Endothelial cell of umbilical vein (primary cell): ENCODE measurements around the gene CEBPZOS. TPM values are rescaled to one million over a fixed set of nuclear protein-coding genes. Genes with fewer than 3 reads are reported as not detected.
A peak's percentile ranks its signal among the peaks of the same experiment; 100 is the strongest.

Experiments used
- BruUV-seq: library from RNA; stranded (reverse); fragments of 400-500 nt; replicated peaks from 2 replicates; lab custom pipeline; 2021; lab: Mats Ljungman, UMichigan
- CTCF ChIA-PET: fragments of 300-600, 350-600 bp; sonication (Branson Sonifier 250); formaldehyde crosslinking; loops from one replicate; lab custom pipeline; 2021; ENCODE audit warnings: antibody characterized with exemption, inconsistent platforms; lab: Charles Lee
- POLR2A ChIA-PET: fragments of 300-600, 350-600 bp; sonication (Branson Sonifier 250); formaldehyde crosslinking; loops from one replicate; lab custom pipeline; 2021; ENCODE audit warnings: antibody characterized with exemption, inconsistent platforms; lab: Charles Lee
- DNase-seq: peaks from one replicate; pipeline ENCODE4 v3.0.0-alpha.2; 2011; ENCODE audit warnings: low read depth, low spot score
- FAIRE-seq: peaks from 2 replicates; lab custom pipeline; 2011; peaks lifted over from hg19 to GRCh38; lab: Jason Lieb, UNC
- H2AFZ ChIP-seq: 2 replicates; pipeline ENCODE4 v1.6.0; 2012; ENCODE audit warnings: low read depth, low read length, control low read depth, inconsistent platforms
- H3K27ac ChIP-seq: 2 replicates; pipeline ENCODE4 v1.5.1; 2011; ENCODE audit warnings: low read depth, mild to moderate bottlenecking, control low read depth, low read length, moderate library complexity; ENCODE audit not compliant: insufficient read depth
- H3K27me3 ChIP-seq, 2 experiments: 2 replicates each; pipeline versions ENCODE4 v1.6.0 to v1.6.1; 2011; ENCODE audit warnings: low read length in 2 of 2, mixed read lengths in 1 of 2; ENCODE audit not compliant: control insufficient read depth in 2 of 2, insufficient read depth in 2 of 2
- H3K36me3 ChIP-seq, 2 experiments: 2 replicates in 1 of 2; 3 replicates in 1 of 2; pipeline ENCODE4 v1.5.1; 2011; ENCODE audit warnings: low read length in 2 of 2, mild to moderate bottlenecking in 1 of 2, moderate library complexity in 1 of 2; ENCODE audit not compliant: control insufficient read depth in 2 of 2, insufficient read depth in 2 of 2; ENCODE audit errors: extremely low read depth in 1 of 2
- H3K4me1 ChIP-seq: 3 replicates; pipeline ENCODE4 v1.5.1; 2011; ENCODE audit warnings: mild to moderate bottlenecking, low read length; ENCODE audit not compliant: control insufficient read depth, insufficient read depth; ENCODE audit errors: extremely low read depth
- H3K4me2 ChIP-seq: 2 replicates; pipeline ENCODE4 v1.6.1; 2011; ENCODE audit warnings: low read length, control low read depth, mixed read lengths; ENCODE audit not compliant: insufficient read depth
- H3K4me3 ChIP-seq, 3 experiments: fragments of 200-600 bp in 1 of 3; sonication (generic), shearing (Covaris generic) in 1 of 3; replicated peaks in 1 of 3; 2 replicates each; pipeline ENCODE4 v1.5.1; 2011 to 2016; ENCODE audit warnings: control low read depth in 3 of 3, low read length in 3 of 3, mild to moderate bottlenecking in 2 of 3, inconsistent platforms in 1 of 3, low read depth in 1 of 3, moderate library complexity in 1 of 3; ENCODE audit not compliant: insufficient read depth in 1 of 3
- H3K79me2 ChIP-seq: 2 replicates; pipeline ENCODE4 v1.6.0; 2012; ENCODE audit warnings: low read length, inconsistent platforms; ENCODE audit not compliant: control insufficient read depth, insufficient read depth
- H3K9ac ChIP-seq: replicated peaks from 2 replicates; pipeline ENCODE3; 2011; ENCODE audit warnings: low read length, control low read depth; ENCODE audit not compliant: insufficient read depth; ENCODE audit errors: extremely low read depth
- H3K9me1 ChIP-seq: replicated peaks from 3 replicates; pipeline ENCODE4 v1.6.0; 2011; ENCODE audit warnings: mild to moderate bottlenecking, low read length; ENCODE audit not compliant: control insufficient read depth, insufficient read depth; ENCODE audit errors: extremely low read depth
- H3K9me3 ChIP-seq: replicated peaks from 2 replicates; pipeline ENCODE4 v1.5.1; 2012; ENCODE audit warnings: low read length, inconsistent platforms; ENCODE audit not compliant: control insufficient read depth, insufficient read depth
- H4K20me1 ChIP-seq: replicated peaks from 2 replicates; pipeline ENCODE3; 2011; ENCODE audit warnings: mild to moderate bottlenecking, low read length; ENCODE audit not compliant: control insufficient read depth, insufficient read depth; ENCODE audit errors: extremely low read depth
- EZH2 ChIP-seq: IDR thresholded peaks from 2 replicates; pipeline ENCODE4 v1.6.1; 2012; ENCODE audit warnings: borderline replicate concordance, low read depth, mild to moderate bottlenecking, moderate library complexity, low read length, inconsistent platforms; ENCODE audit not compliant: severe bottlenecking
- FOS ChIP-seq: IDR thresholded peaks from 2 replicates; pipeline ENCODE4 v1.6.1; 2011; ENCODE audit warnings: mild to moderate bottlenecking, low read length, moderate library complexity, borderline replicate concordance; ENCODE audit not compliant: insufficient read depth
- JUN ChIP-seq: IDR thresholded peaks from 2 replicates; pipeline ENCODE4 v1.6.1; 2011; ENCODE audit warnings: borderline replicate concordance, low read depth; ENCODE audit not compliant: insufficient read length, insufficient read depth
- MAX ChIP-seq: IDR thresholded peaks from 2 replicates; pipeline ENCODE4 v1.6.1; 2011; ENCODE audit not compliant: insufficient read depth, insufficient read length
- MYC ChIP-seq: IDR thresholded peaks from one replicate; pipeline ENCODE4 v1.6.1; 2011; ENCODE audit warnings: mild to moderate bottlenecking, low read depth, low read length
- dilution Hi-C: fragments of 300-500 bp; cut with MboI; formaldehyde crosslinking; loops from one replicate; pipeline ENCODE4 v1.15.0; 2019; ENCODE audit warnings: low sequenced_read_pairs; ENCODE audit not compliant: extremely low pct_ligation_motif_present
- intact Hi-C: fragments of 100-400 bp; cut with micrococcal nuclease; formaldehyde crosslinking; loops from one replicate; pipeline ENCODE4 v1.10.0; 2022
- polyA plus RNA-seq, 4 experiments: library from polyadenylated mRNA; depleted of rRNA in 3 of 4; stranded (reverse) in 3 of 4; unstranded in 1 of 4; fragments of >200 nt; gene quantifications; 2 replicates each; pipeline versions ENCODE4 v1.2.1 to v1.2.3, GENCODE V29; 2011 to 2012; ENCODE audit warnings: missing spikeins in 1 of 4
- total RNA-seq: library from RNA; stranded (reverse); gene quantifications from 2 replicates; pipeline ENCODE4 v1.2.3, GENCODE V29; 2021

CEBPZOS gene
- total and polyA plus RNA-seq, 2 donors (not counting 3 experiments of a cell fraction or from before 2014, with no cell fraction given): 29.1 to 36.3 TPM

DNA sequence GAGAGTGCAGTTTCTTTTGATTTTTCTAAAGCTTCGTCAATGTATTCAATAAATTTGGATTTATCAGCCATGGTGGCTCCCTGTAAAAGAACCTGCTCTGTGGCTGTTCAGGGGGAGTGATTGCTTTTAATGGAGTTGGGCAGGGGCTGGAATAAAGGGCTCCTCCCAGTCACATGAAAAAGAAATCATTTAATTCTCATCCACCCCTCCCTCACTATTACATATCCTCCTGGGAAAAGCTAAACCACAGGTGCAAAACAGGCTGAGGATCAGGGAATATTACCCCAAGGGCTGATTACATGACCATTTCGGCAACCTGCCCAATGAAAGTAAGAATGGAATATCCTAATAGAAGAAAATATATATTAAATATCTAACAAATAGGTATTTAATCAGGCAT is 7.7 kb upstream of the CEBPZOS start, which contains the start of gene SULT6B1:
TSS of gene SULT6B1 (minus strand) at position 101 of the 400 bp plus-strand sequence. CDS start at position 71, 30 bp downstream.
- intact Hi-C loops: no loop called here
- H3K4me2 ChIP-seq: no peak within 1 kb of the TSS
- ChIA-PET POLR2A (no interaction called here), CTCF (no interaction called here)
- dilution Hi-C loops: no loop called here
- no peaks in the 10 kb centered on the region for H3K9me3 ChIP-seq
- peaks cover 6% of the 10 kb centered on the region for H3K4me1 ChIP-seq
- H2AFZ ChIP-seq: no peak within 1 kb of the TSS
- no peak within 1 kb of the TSS for H3K9ac ChIP-seq
- TF ChIP-seq EZH2: no peak
- DNase-seq (no peak), FAIRE-seq (no peak)
- H3K27me3 ChIP-seq: peaks cover 0 to 4% of the 10 kb centered on the region in 2 experiments
- H3K9me1 ChIP-seq: no peaks in the 10 kb centered on the region
- no peaks in the 10 kb centered on the region for H3K36me3 ChIP-seq
- H3K4me3 ChIP-seq: no peak within 1 kb of the TSS
- H4K20me1 ChIP-seq: no peaks in the 10 kb centered on the region
- no peaks in the 10 kb centered on the region for H3K79me2 ChIP-seq
- no peak within 1 kb of the TSS for H3K27ac ChIP-seq
- no TSS peak for BruUV-seq

DNA sequence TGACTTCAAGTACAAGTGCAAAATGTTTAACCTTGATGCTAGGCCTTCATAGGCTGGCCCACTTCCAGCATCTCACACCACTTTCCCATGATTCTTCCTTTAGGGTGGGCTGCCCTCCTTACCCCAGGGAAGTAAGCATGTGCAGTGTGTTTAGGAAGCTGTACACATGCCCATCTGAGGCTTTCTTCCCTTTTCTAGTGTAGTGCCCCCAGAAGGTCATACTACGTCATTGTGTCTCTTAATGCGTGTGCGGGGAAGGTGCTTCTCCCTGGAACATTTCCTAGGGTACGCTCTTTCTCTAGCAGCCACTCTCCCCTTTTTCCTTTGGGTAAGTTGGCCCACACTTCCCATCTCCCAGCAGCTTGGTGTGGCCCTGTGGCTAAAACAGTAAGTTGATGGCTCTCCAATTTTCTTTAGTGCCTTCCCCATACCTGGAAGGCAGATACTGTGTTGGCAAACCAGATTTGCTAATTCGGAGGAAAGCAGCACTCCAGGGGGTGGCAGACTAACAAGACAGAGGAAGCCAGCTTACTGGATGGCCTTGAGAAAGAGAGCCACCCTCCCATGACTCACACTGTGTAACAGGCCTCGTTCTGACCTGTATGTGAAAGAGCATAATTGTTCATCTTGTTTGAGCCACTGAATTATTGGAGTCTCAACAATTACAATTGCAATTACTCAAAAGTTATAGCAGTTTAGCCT is 6.7 kb upstream of the CEBPZOS start:
- ChIA-PET POLR2A (no interaction called here), CTCF (interaction anchor here (0.7 to 1.2 kb wide), 3 partner anchors 8 to 20 kb away, joined by 3 to 5 read pairs (median 3); no protein-coding TSS in a partner anchor)
- H3K79me2 ChIP-seq: no peaks in the 10 kb centered on the region
- H3K4me3 ChIP-seq: no peak overlapping the region
- dilution Hi-C loops (no loop called here), intact Hi-C loops (no loop called here)
- H3K4me2 ChIP-seq: no peak overlapping the region
- no peak overlapping the region for H3K27ac ChIP-seq
- peak overlapping the region; percentile 2 for H2AFZ ChIP-seq
- H3K4me1 ChIP-seq: peaks cover 6% of the 10 kb centered on the region
- H3K27me3 ChIP-seq: peaks cover 0 to 4% of the 10 kb centered on the region in 2 experiments
- no peak overlapping the region for H3K9ac ChIP-seq
- FAIRE-seq (peak; percentile 75), DNase-seq (peak; percentile 63)
- no peaks in the 10 kb centered on the region for H3K9me1 ChIP-seq
- no peaks in the 10 kb centered on the region for H3K36me3 ChIP-seq
- TF ChIP-seq JUN (peak; percentile 49), MYC (no peak), MAX (no peak), FOS (peak; percentile 82), EZH2 (no peak)
- no peaks in the 10 kb centered on the region for H4K20me1 ChIP-seq
- H3K9me3 ChIP-seq: no peaks in the 10 kb centered on the region
- no TSS peak for BruUV-seq
